Measurements from ENCODE around the gene CLTA.

GRCh38 chr9:36150574-36151315 lies 40.0 kb upstream of the CLTA start:
- TF ChIP-seq CTCF (IDR thresholded peaks at IDR 0.05) (no peak), POLR2A (IDR thresholded peaks at IDR 0.05) (no peak)
